Smooth muscle cell of the coronary artery (primary cell): ENCODE data around the gene C22orf39. TPM values are rescaled to one million over a fixed set of nuclear protein-coding genes. Genes with fewer than 3 reads are reported as not detected.

Source experiments
- total RNA-seq: library from RNA; depleted of rRNA; stranded (reverse); fragments of >200 nt; gene quantifications from 2 replicates; pipeline ENCODE4 v1.2.3, GENCODE V29; 2014; ENCODE audit warnings: low replicate concordance

Gene C22orf39
- 32.3 and 35.6 TPM in 2 replicates for total RNA-seq

GRCh38 chr22:19447330-19448075, at the start of gene C22orf39:
Gene C22orf39 (minus strand): TSS chr22:19447711. CDS start chr22:19447688, 23 bp downstream.

GRCh38 chr22:19479355-19480172, 32.1 kb upstream of the C22orf39 start, which contains the start of gene CDC45:
Gene CDC45 (plus strand): TSS chr22:19479920. CDS start chr22:19479969, 49 bp downstream.

GRCh38 chr22:19478901-19479354, 31.4 kb upstream of the C22orf39 start, which contains the start of gene UFD1:
Gene UFD1 (minus strand): TSS chr22:19479193. CDS start chr22:19479085, 108 bp downstream.

GRCh38 chr22:19432133-19432851, 15.2 kb downstream of the C22orf39 start, which contains the start of gene MRPL40:
Gene MRPL40 (plus strand): TSS chr22:19432545. CDS start chr22:19432555, 10 bp downstream.

GRCh38 chr22:19431649-19432132, 15.8 kb downstream of the C22orf39 start, which contains the start of gene HIRA:
Gene HIRA (minus strand): TSS chr22:19431733. CDS start chr22:19431476, 257 bp downstream.

Other genes with a start within 250 kb of the C22orf39 start
- 12.0 and 13.1 TPM in 2 replicates for gene CLTCL1, start 156.0 kb downstream of the C22orf39 start, total RNA-seq
- 22.8 and 23.9 TPM in 2 replicates for gene HIRA, start 16.0 kb downstream of the C22orf39 start, total RNA-seq
- 20.5 and 43.2 TPM in 2 replicates for gene MRPL40, start 15.2 kb downstream of the C22orf39 start, total RNA-seq
- gene UFD1, start 31.5 kb upstream of the C22orf39 start, total RNA-seq, result 56.6 and 87.9 TPM in 2 replicates
- 1.8 and 9.5 TPM in 2 replicates for gene CDC45, start 32.2 kb upstream of the C22orf39 start, total RNA-seq
- 0.30 and 5.4 TPM in 2 replicates for gene CLDN5, start 76.7 kb upstream of the C22orf39 start, total RNA-seq